Measurements from ENCODE around the gene PGF.
"Not testable (repeated sequence)": the region's sequence is repeated elsewhere in the genome, so short reads cannot be mapped to it uniquely, and the experiment has no call there.

PGF gene

GRCh38 chr14:74945261-74945851 lies 10.0 kb downstream of the PGF start:
- in situ Hi-C loops (cut with MboI; ENCODE audit: low sequenced_read_pairs): no loop called here

GRCh38 chr14:74942608-74943007 lies 12.8 kb downstream of the PGF start:
- in situ Hi-C loops (cut with MboI; ENCODE audit: low sequenced_read_pairs): no loop called here

GRCh38 chr14:74942181-74942580 lies 13.2 kb downstream of the PGF start:
- in situ Hi-C loops (cut with MboI; ENCODE audit: low sequenced_read_pairs): no loop called here

GRCh38 chr14:74941676-74942097 lies 13.7 kb downstream of the PGF start:
- in situ Hi-C loops (cut with MboI; ENCODE audit: low sequenced_read_pairs): no loop called here

- in situ Hi-C loops (cut with MboI; ENCODE audit: low sequenced_read_pairs): no loop called here
Measured at GRCh38 chr14:74940956-74941565, 14.3 kb downstream of the PGF start.

- in situ Hi-C loops (cut with MboI; ENCODE audit: low sequenced_read_pairs): no loop called here
Measured at GRCh38 chr14:74938531-74939495, 16.6 kb downstream of the PGF start.

- in situ Hi-C loops (cut with MboI; ENCODE audit: low sequenced_read_pairs): no loop called here
Measured at GRCh38 chr14:74937171-74937570, 18.2 kb downstream of the PGF start.

GRCh38 chr14:74936731-74937130 lies 18.7 kb downstream of the PGF start:
- in situ Hi-C loops (cut with MboI; ENCODE audit: low sequenced_read_pairs): no loop called here

GRCh38 chr14:74936151-74936550 lies 19.2 kb downstream of the PGF start:
- in situ Hi-C loops (cut with MboI; ENCODE audit: low sequenced_read_pairs): no loop called here

GRCh38 chr14:74935360-74935680 lies 20.1 kb downstream of the PGF start:
- in situ Hi-C loops (cut with MboI; ENCODE audit: low sequenced_read_pairs): no loop called here

GRCh38 chr14:74934476-74935359 lies 20.7 kb downstream of the PGF start:
- in situ Hi-C loops (cut with MboI; ENCODE audit: low sequenced_read_pairs): no loop called here

- in situ Hi-C loops (cut with MboI; ENCODE audit: low sequenced_read_pairs): no loop called here
Measured at GRCh38 chr14:74934041-74934440, 21.4 kb downstream of the PGF start.

GRCh38 chr14:74932936-74933335 lies 22.5 kb downstream of the PGF start:
- in situ Hi-C loops (cut with MboI; ENCODE audit: low sequenced_read_pairs): not testable (repeated sequence)

- in situ Hi-C loops (cut with MboI; ENCODE audit: low sequenced_read_pairs): no loop called here
Measured at GRCh38 chr14:74932401-74932901, 22.9 kb downstream of the PGF start.

- in situ Hi-C loops (cut with MboI; ENCODE audit: low sequenced_read_pairs): not testable (repeated sequence)
Measured at GRCh38 chr14:74931744-74932143, 23.7 kb downstream of the PGF start.

- in situ Hi-C loops (cut with MboI; ENCODE audit: low sequenced_read_pairs): no loop called here
Measured at GRCh38 chr14:74929242-74929641, 26.2 kb downstream of the PGF start.

- in situ Hi-C loops (cut with MboI; ENCODE audit: low sequenced_read_pairs): no loop called here
Measured at GRCh38 chr14:74927225-74927624, 28.2 kb downstream of the PGF start.

GRCh38 chr14:74924061-74924460 lies 31.3 kb downstream of the PGF start:
- in situ Hi-C loops (cut with MboI; ENCODE audit: low sequenced_read_pairs): no loop called here

GRCh38 chr14:74922752-74923401 lies 32.5 kb downstream of the PGF start, which contains the start of gene RPS6KL1:
RPS6KL1 (minus strand) TSS chr14:74923260; CDS start chr14:74921541, 1,719 bp downstream.
- in situ Hi-C loops (cut with MboI; ENCODE audit: low sequenced_read_pairs): no loop called here
